HG02884 (cell line): ENCODE data around the gene PKD1L1.
"Not testable (repeated sequence)": the region's sequence is repeated elsewhere in the genome, so short reads cannot be mapped to it uniquely, and the experiment has no call there.

Source experiments
- ATAC-seq: cut with Tn5 transposase; IDR thresholded peaks from one replicate; pipeline ENCODE4 v1.9.1; 2021; ENCODE audit warnings: mild to moderate bottlenecking, moderate library complexity; ENCODE audit not compliant: unreplicated experiment

Gene PKD1L1

DNA sequence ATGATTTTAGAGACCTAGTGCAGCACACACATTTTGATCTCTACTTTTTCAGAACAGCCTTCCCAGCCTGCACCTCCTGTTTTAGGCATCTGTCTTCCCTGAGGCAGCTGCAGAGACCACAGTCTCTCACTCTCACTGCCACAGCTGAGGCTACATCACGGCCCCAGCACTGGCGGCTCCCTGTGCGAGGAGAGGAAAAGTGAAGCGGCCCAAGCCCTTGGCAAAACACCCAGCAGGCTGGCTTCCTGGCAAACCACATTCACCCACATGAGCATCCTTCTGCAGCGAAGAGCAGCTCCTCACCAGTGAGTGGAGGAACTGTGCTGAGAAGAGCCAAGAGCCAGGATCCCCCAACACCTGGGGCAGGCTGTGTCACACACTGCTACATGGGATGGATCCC, 17.2 kb upstream of the PKD1L1 start:
- no peak for ATAC-seq

- no peak for ATAC-seq
Observed at GRCh38 chr7:47962262-47962661, 14.0 kb upstream of the PKD1L1 start.

- no peak for ATAC-seq
Observed at GRCh38 chr7:47957156-47957555, 8.9 kb upstream of the PKD1L1 start.

DNA sequence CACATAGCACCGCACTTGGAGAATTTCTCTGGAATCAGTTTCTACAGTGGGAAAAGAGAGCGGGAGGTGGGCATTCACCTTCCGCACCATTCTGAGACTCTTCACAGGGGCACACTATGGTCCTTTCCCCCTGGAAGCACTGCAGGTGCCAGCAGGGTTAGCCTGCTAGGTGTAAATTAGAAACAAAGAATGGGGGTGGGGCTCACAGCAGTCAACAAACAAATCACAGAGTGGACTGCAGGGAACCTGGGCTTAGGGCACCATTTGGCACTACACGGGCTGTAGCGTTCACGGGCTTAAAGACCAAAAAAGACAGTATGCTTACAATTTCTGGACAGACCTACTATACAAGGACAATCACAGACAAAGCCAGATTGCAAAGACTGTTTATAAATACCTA, 8.0 kb upstream of the PKD1L1 start:
- no peak for ATAC-seq

DNA sequence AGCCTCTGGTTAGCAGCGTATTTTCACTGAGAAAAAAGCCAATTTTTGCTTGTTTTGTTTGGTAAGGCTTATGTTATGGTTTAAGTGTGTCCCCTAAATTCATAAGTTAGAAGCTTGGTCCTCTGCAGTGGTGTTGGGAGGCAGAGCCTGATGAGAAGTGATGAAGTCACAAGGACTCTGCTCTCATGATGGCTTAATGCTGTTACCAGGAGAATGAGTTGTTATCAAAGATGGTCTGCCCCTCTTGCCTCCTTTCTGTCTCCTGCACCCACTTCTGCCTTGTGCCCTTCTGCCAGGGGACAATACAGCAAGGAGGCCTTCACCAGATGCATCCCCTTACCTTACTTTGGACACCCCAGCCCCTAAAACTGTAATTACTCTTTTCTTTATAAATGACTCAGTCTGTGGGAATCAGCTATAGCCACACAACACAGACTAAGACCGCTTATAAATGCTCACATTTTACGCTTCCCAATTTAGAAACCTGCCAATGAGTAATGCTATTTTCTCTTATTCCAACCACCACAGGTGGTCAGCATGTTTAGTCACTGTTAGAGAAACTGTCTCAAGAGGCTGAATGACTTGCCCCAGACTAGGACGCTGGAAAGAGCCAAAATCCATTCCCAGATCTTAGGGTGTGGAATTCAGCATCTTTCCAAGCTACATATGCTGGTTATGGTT, 6.1 kb upstream of the PKD1L1 start:
- peak; percentile 67 for ATAC-seq

DNA sequence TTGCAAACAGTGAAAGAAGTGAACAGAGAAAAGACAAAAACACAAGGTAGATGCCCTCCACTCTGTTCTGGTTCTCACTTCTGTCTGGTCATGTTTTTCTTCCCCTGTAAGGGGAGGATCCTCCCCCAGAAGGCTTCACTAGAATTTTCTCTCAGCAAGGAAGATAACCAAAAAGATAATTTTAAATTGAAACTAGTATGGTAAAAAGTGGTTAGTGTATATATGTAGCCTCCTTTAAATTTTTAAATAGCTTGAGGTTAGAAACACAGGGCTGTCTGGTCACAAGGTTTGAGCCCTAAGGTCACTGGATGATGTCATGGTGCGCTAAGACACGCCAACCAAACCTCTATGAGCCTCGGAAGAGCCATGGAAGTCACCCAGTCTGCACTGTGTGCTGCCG, 5.6 kb upstream of the PKD1L1 start:
- ATAC-seq = peak; percentile 44

DNA sequence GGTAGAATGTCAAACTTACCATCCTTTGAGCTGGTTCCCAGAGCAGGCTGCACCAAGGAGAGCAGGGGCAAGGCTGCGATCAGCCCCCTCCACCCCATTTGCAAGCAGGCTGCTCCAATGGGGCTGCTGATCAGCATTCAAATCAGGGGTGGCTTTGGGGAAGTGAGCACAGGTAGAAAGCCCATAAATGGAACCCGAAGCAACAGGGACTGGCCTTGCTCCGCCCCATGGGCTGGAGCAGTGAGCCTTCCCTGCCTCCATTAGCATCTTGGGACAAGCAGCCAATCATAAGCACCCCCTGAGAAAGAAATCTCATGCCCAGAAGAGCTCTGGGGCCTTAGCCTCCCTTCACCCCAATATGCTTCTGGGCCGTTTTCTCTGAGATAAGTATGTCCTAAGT, 4.0 kb upstream of the PKD1L1 start:
- no peak for ATAC-seq

DNA sequence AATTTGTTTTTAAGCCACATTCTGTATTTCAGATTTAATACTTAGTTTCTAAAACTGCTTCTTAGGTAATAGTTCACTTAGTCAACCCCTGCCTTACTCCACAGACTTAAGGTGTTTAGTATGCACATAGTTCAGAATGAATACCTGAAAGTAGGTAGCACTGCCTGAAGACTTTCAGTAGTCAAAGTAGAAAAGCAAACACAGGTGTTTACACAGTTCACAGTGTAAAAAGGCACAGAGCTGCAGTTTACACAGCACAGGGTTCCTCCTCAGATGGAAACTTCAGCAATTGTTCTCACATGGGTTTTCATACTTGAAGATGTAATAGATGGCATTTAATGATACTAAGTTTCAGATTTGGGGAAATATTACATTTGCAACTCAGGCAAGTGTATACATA, 3.1 kb upstream of the PKD1L1 start:
- no peak for ATAC-seq

DNA sequence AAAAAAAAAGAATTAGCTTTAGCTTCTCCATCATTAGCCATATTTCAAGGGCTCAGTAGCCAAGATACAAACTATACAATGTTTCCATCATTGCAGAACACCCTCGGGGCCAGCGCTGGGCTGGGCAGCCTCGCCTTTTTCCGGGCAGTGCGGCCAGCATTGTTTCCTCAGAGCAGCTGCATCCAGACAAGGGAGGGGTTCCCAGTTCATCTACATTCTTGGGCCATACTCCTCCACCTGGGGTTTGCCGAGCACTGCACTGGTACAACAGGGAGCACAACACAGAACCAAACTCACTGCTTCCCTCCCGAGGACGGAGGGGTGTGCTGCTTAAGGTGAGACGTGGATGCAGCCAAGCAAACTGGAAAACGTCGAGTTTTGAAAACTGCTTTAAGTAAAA, 2.4 kb upstream of the PKD1L1 start:
- ATAC-seq = no peak

DNA sequence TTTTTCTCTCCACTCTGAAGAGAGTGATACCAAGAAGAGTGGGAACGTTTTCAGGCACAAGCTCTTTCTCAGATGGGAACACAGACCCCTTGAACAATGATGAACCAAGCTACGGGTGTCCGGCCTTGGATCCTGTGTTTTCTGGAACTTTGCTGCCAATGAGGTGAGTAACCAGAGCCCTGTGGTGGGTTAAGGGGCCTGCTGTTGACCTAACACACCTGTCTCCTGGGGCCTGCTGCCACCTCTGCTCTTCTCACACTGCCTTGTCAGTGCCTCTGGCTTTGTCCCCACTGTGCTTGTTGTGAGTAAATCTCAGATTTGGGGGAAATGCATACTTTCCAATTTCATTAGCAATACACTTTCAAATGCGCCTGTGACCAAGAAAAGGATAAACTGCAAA, 1.4 kb upstream of the PKD1L1 start:
- ATAC-seq = no peak

GRCh38 chr7:47947355-47947749, 914 bp downstream of the PKD1L1 start:
- no peak for ATAC-seq

GRCh38 chr7:47946581-47947354, 1.5 kb downstream of the PKD1L1 start:
- no peak for ATAC-seq

GRCh38 chr7:47945261-47946015, 2.8 kb downstream of the PKD1L1 start:
- peak; percentile 57 for ATAC-seq

DNA sequence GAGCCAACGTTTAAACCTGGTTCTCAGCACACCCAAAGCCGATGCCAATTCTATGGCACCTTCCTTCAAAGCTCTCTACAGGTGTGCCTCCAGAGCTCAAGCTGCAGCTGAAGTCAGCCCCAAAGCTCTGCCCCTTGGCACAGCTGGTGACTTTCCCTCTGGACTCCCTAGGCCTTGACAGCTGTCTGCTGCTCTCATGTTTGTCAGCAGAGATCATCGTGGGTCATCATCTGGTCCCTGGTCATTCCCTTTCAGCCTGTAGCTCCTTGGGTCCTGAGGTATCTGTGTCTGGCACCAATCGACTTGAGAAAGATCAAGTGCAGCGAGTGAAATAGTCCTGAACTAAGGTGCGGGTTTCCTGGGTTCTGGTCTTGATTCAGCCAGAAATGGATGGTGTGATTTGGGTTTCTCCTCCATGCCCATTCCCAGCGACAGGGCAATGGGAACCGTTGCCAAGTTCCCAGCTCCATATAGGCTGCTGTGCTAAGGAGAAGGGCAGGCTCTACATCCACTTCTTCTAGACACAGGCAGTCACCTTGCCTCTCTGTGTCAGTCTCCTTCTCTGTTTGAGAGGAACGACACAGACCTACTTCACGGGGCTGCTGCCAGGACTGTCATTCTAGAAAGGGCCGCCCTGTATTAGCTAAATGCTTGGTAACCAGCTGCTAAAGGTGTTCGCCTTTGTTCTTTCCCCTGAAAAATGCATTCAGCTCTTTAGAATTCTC, 3.6 kb downstream of the PKD1L1 start:
- no peak for ATAC-seq

GRCh38 chr7:47943676-47944474, 4.4 kb downstream of the PKD1L1 start:
- no peak for ATAC-seq

GRCh38 chr7:47942651-47943050, 5.6 kb downstream of the PKD1L1 start:
- ATAC-seq = not testable (repeated sequence)

GRCh38 chr7:47942132-47942531, 6.1 kb downstream of the PKD1L1 start:
- ATAC-seq = no peak

DNA sequence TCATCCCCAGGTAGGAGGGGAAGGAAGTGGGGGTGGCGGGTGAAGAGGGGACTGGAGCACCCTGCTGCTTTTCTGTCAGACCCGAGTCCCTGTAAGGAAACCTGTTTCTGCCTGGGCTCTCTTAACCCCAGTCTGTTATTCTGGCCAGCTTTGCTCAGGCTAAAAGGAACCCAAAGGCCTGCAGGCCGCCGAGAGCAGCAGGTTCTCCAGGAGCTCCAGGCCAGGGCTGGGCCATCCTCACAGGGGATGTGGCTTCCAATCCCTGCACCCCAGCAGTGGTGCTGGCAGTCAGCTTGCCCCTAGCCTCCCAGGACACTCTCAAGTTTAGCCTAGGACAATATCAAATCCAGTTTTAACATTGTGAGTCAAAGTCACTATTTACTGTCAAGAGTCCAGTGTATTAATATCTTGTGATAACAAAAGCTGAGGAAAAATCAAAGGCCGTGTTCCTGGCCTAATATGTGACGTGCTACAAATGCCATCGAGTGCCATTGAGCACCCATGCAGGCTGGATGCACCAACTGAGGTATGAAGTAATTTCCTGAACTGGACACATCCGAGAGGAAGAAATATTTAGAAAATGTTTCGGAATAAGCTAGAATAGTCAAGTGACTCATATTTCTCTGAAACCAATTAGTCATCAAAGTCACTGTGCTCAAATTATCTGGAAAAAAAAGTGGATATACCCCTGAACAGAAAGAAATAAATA, 7.0 kb downstream of the PKD1L1 start:
- ATAC-seq = no peak

GRCh38 chr7:47940088-47941013, 7.9 kb downstream of the PKD1L1 start:
- no peak for ATAC-seq
